WERI-Rb-1 (cell line): Measurements from ENCODE around the gene SOX13.
A peak's percentile ranks its signal among the peaks of the same experiment; 100 is the strongest.

Source experiments
- DNase-seq: peaks from one replicate; pipeline ENCODE4 v3.0.0-alpha.2; 2020
- H3K27ac ChIP-seq: fragments of 250-450 bp; sonication (Bioruptor Pico); 2 replicates; pipeline ENCODE4 v1.5.1; 2020; ENCODE audit warnings: mild to moderate bottlenecking, moderate library complexity
- H3K27me3 ChIP-seq: fragments of 250-450 bp; sonication (Bioruptor Pico); 2 replicates; pipeline ENCODE4 v1.5.1; 2021; ENCODE audit warnings: mild to moderate bottlenecking, low read depth, moderate library complexity; ENCODE audit not compliant: insufficient read depth, severe bottlenecking
- H3K36me3 ChIP-seq: fragments of 250-450 bp; sonication (Bioruptor Pico); 2 replicates; pipeline ENCODE4 v1.5.1; 2020; ENCODE audit warnings: mild to moderate bottlenecking, moderate library complexity
- H3K4me3 ChIP-seq: 2 replicates; pipeline ENCODE4 v1.5.1; 2011; ENCODE audit warnings: low read depth, mild to moderate bottlenecking, control low read depth, low read length
- H3K9me3 ChIP-seq: fragments of 250-450 bp; sonication (Bioruptor Pico); 2 replicates; pipeline ENCODE4 v1.5.1; 2021; ENCODE audit warnings: mild to moderate bottlenecking, moderate library complexity; ENCODE audit not compliant: severe bottlenecking
- TF ChIP-seq, protein P1 (sequence below): IDR thresholded peaks from 2 replicates; pipeline ENCODE4 v1.5.1; 2011; ENCODE audit warnings: low read depth, mild to moderate bottlenecking, control low read depth, inconsistent platforms, low read length

The SOX13 gene

DNA sequence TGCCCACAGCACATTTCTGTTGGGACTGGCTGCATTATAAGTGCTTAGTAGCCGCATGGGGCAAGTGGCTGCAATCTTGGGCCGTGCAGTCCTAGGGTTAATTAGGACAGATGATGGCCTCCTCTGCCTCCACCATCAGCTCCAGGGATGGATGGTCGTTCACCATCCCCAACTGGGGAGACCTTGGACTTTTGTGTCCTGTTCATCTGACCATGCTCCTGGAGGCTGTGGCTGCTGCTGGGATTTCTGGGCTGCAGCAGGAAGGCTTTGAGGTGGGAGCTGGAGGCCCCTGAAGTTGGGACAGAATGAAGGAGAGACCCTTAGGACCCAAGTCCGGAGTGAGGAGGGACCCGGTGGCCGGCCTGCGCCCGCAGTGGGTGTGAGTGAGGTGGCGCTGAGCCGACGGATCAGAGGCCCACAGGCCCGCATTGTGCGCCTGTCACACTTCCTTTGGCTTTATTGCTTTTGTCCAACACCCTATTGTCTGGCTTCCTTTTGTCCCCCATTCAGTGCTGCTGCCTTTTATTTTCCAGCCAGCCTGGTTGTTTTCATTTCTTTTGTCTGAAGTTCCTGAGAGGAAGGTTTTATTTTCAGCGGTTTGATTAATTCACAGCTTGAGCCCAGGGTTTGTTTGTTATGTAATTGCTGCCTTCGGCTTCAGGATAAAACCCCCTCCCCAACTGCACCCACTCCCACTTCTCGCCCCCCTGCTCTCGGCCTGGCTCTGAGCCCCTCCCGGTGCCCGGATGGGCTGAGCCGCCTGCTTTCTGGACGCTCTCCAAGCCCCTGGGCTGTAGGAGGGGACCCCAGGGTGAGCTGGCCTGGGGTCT, 35.6 kb downstream of the SOX13 start:
- Histone ChIP-seq H3K27ac (no peak overlapping the region), H3K36me3 (no peaks in the 10 kb centered on the region), H3K27me3 (peaks cover 8% of the 10 kb centered on the region), H3K9me3 (no peaks in the 10 kb centered on the region), H3K4me3 (no peak overlapping the region)
- no peak for DNase-seq
- TF ChIP-seq, protein P1, sequence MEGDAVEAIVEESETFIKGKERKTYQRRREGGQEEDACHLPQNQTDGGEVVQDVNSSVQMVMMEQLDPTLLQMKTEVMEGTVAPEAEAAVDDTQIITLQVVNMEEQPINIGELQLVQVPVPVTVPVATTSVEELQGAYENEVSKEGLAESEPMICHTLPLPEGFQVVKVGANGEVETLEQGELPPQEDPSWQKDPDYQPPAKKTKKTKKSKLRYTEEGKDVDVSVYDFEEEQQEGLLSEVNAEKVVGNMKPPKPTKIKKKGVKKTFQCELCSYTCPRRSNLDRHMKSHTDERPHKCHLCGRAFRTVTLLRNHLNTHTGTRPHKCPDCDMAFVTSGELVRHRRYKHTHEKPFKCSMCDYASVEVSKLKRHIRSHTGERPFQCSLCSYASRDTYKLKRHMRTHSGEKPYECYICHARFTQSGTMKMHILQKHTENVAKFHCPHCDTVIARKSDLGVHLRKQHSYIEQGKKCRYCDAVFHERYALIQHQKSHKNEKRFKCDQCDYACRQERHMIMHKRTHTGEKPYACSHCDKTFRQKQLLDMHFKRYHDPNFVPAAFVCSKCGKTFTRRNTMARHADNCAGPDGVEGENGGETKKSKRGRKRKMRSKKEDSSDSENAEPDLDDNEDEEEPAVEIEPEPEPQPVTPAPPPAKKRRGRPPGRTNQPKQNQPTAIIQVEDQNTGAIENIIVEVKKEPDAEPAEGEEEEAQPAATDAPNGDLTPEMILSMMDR: no peak

DNA sequence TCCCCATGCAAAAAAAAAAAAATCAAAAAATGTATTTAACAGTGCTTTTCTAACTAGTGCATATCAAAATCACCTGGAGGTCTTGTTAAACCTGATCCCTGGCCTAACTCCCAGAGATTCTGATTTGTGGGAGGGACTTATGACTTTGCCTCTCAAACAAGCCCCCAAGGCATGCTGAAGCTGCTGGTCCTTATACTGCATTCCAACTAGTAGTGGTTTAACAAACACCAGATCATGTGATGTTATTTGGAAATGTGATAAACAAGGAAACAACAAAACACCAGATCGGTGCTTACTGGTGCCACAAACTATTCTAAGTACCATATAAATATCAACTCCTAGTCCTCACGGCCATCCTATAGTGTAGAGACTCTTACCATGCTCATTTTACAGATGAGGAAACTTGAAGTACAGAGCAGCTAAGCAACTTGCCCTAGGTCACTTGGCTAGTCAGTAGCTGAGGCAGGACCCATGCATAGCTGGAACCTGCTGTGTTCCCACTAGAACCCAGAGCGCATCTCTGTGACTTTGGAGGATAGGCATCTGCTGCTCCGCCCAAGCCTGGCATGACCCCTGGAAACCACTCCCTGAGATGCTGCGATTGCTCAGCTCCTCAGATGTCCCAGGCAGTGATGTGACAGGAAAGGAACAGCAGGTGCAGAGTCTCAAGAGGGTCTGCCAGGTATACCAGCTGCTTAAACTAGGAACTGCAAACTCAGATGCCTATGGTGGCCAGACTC, 38.1 kb downstream of the SOX13 start:
- H3K4me3 ChIP-seq: no peak overlapping the region
- TF ChIP-seq, protein P1: no peak

DNA sequence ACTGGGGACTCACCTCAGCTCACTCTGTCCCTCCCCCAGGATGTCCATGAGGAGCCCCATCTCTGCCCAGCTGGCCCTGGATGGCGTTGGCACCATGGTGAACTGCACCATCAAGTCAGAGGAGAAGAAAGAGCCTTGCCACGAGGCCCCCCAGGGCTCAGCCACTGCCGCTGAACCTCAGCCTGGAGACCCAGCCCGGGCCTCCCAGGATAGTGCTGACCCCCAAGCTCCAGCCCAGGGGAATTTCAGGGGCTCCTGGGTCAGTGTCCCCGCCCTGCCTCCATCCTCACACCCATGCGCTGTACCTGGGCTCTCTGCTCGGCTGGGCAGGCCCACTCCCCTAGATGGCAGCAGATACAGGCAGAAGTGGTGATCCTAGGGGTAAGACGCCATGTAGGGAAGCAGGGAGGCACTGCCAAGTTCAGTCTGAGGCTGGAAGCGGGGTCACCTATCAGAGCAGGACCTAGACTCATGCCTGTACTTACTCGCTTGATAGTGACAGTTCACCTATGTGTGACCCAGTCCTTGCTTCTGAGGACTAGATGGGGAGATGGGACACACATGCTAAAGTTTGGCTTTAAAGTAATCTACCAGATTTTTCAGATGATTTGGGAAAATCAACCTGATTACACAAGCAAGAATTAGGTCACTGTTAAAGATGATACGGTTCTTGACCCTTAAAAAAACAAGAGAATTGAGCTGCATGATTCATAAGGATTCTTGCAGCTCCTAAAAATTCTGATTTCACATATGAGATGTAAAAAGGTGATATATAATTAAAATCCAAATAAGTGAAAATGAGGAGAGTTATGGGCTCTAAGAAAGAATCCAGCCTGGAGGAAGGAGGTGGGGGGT, 40.2 kb downstream of the SOX13 start:
- Histone ChIP-seq H3K27ac (no peak overlapping the region), H3K9me3 (no peaks in the 10 kb centered on the region), H3K27me3 (no peaks in the 10 kb centered on the region), H3K4me3 (no peak overlapping the region), H3K36me3 (no peaks in the 10 kb centered on the region)
- DNase-seq: peak; percentile 54
- TF ChIP-seq, protein P1: peak; percentile 71

More for the DNA sequence above, 38.1 kb downstream of the SOX13 start:
- H3K27ac ChIP-seq: no peak overlapping the region
- DNase-seq: no peak
- no peaks in the 10 kb centered on the region for H3K36me3 ChIP-seq
- H3K27me3 ChIP-seq: peaks cover under 1% of the 10 kb centered on the region
- no peaks in the 10 kb centered on the region for H3K9me3 ChIP-seq

DNA sequence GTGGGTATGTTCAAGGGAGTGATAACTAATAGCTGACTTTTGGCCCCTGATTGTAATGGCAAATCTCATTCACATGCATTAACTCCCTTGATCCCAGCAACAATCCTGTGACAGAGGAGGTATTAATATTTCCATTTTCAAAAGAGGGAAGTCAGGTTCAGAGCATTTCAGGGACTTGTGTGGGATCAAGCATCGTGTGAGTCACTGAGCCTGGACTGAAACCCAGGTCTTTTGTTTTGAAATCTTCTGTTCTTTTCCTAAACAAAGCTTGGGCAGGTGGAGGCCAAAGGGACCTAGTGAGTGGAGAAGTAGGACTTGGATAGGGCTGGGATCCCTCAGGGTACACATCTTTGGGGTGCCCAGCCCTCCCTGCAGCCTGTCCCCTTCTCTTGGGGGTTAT, 41.0 kb downstream of the SOX13 start:
- no peak for DNase-seq

DNA sequence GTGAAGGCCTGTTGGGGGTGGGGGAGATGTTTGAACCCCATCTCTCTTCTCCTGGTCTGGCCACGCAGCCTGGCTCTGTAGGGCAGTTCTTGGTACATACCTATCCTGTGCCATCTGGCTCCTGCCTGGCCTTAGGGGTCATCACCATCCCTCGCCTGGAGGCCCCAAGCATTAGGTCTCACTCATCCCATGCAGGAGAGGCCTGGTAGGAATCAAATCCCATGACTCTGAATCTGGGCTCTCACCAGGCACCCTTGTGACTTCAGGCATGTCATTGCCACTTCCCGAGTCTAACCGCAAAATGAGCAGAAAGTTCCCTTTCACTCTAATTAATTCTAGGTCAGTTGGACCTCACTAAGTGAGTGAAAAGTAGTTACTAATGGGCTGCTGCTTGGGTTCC, 41.7 kb downstream of the SOX13 start:
- Histone ChIP-seq H3K27me3 (no peaks in the 10 kb centered on the region), H3K9me3 (no peaks in the 10 kb centered on the region), H3K36me3 (no peaks in the 10 kb centered on the region), H3K4me3 (no peak overlapping the region), H3K27ac (no peak overlapping the region)
- TF ChIP-seq, protein P1: no peak
- no peak for DNase-seq

More for the DNA sequence above, 41.0 kb downstream of the SOX13 start:
- Histone ChIP-seq H3K27me3 (no peaks in the 10 kb centered on the region), H3K9me3 (no peaks in the 10 kb centered on the region), H3K36me3 (no peaks in the 10 kb centered on the region), H3K4me3 (no peak overlapping the region), H3K27ac (no peak overlapping the region)
- TF ChIP-seq, protein P1: no peak
